Measurements from ENCODE around the gene FSIP1.

The FSIP1 gene

GRCh38 chr15:39618063-39618823 lies 164.4 kb downstream of the FSIP1 start:
- no peak for TF ChIP-seq ZNF274 (IDR thresholded peaks at IDR 0.05; ENCODE audit: low read depth, low read length)
- no peak overlapping the region for H3K4me3 ChIP-seq (ENCODE audit: low read length)

GRCh38 chr15:39616731-39617455 lies 165.7 kb downstream of the FSIP1 start:
- no peak for TF ChIP-seq ZNF274 (IDR thresholded peaks at IDR 0.05; ENCODE audit: low read depth, low read length)
- H3K4me3 ChIP-seq (ENCODE audit: low read length) = no peak overlapping the region

- TF ChIP-seq ZNF274 (IDR thresholded peaks at IDR 0.05; ENCODE audit: low read depth, low read length) = no peak
- no peak overlapping the region for H3K4me3 ChIP-seq (ENCODE audit: low read length)
Measured at GRCh38 chr15:39613861-39614260, 168.8 kb downstream of the FSIP1 start.

- H3K4me3 ChIP-seq (ENCODE audit: low read length) = no peak overlapping the region
- no peak for TF ChIP-seq ZNF274 (IDR thresholded peaks at IDR 0.05; ENCODE audit: low read depth, low read length)
Measured at GRCh38 chr15:39613271-39613670, 169.4 kb downstream of the FSIP1 start.

GRCh38 chr15:39610665-39611064 lies 172.0 kb downstream of the FSIP1 start:
- H3K4me3 ChIP-seq (ENCODE audit: low read length) = no peak overlapping the region
- no peak for TF ChIP-seq ZNF274 (IDR thresholded peaks at IDR 0.05; ENCODE audit: low read depth, low read length)

- no peak overlapping the region for H3K4me3 ChIP-seq (ENCODE audit: low read length)
- TF ChIP-seq ZNF274 (IDR thresholded peaks at IDR 0.05; ENCODE audit: low read depth, low read length) = no peak
Measured at GRCh38 chr15:39609166-39609916, 173.3 kb downstream of the FSIP1 start.

- TF ChIP-seq ZNF274 (IDR thresholded peaks at IDR 0.05; ENCODE audit: low read depth, low read length) = no peak
Measured at GRCh38 chr15:39608185-39609139, 174.2 kb downstream of the FSIP1 start.

GRCh38 chr15:39605146-39605545 lies 177.5 kb downstream of the FSIP1 start:
- H3K4me3 ChIP-seq (ENCODE audit: low read length) = no peak overlapping the region
- no peak for TF ChIP-seq ZNF274 (IDR thresholded peaks at IDR 0.05; ENCODE audit: low read depth, low read length)

More at GRCh38 chr15:39608185-39609139, 174.2 kb downstream of the FSIP1 start:
- H3K4me3 ChIP-seq (ENCODE audit: low read length) = no peak overlapping the region

- H3K4me3 ChIP-seq (ENCODE audit: low read length) = no peak overlapping the region
- no peak for TF ChIP-seq ZNF274 (IDR thresholded peaks at IDR 0.05; ENCODE audit: low read depth, low read length)
Measured at GRCh38 chr15:39602143-39602542, 180.5 kb downstream of the FSIP1 start.

- no peak for TF ChIP-seq ZNF274 (IDR thresholded peaks at IDR 0.05; ENCODE audit: low read depth, low read length)
- no peak overlapping the region for H3K4me3 ChIP-seq (ENCODE audit: low read length)
Measured at GRCh38 chr15:39599871-39600270, 182.8 kb downstream of the FSIP1 start.

- no peak for TF ChIP-seq ZNF274 (IDR thresholded peaks at IDR 0.05; ENCODE audit: low read depth, low read length)
- no peak overlapping the region for H3K4me3 ChIP-seq (ENCODE audit: low read length)
Measured at GRCh38 chr15:39598958-39599845, 183.4 kb downstream of the FSIP1 start.

GRCh38 chr15:39598186-39598850 lies 184.3 kb downstream of the FSIP1 start:
- H3K4me3 ChIP-seq (ENCODE audit: low read length) = no peak overlapping the region
- no peak for TF ChIP-seq ZNF274 (IDR thresholded peaks at IDR 0.05; ENCODE audit: low read depth, low read length)

All from GM08714 (cell line).